Muscle layer of duodenum (tissue), 2 donors: ENCODE results near the gene ENPP6.

ENCODE experiments used
- H3K27ac ChIP-seq: one replicate; pipeline ENCODE4 v1.7.0; 2013; ENCODE audit warnings: mild to moderate bottlenecking, low read length
- H3K27me3 ChIP-seq: one replicate; pipeline ENCODE4 v1.7.0; 2013; ENCODE audit warnings: low read depth, mild to moderate bottlenecking, control low read depth, low read length
- H3K36me3 ChIP-seq, 2 donors: one replicate each; pipeline ENCODE4 v1.7.0; 2013; ENCODE audit warnings: low read length in 2 of 2, control low read depth in 1 of 2, mild to moderate bottlenecking in 1 of 2; ENCODE audit not compliant: insufficient read depth in 2 of 2, control insufficient read depth in 1 of 2
- H3K4me1 ChIP-seq, 2 donors: one replicate each; pipeline ENCODE4 v1.7.0; 2013; ENCODE audit warnings: low read length in 2 of 2, mild to moderate bottlenecking in 2 of 2, control low read depth in 1 of 2, moderate library complexity in 1 of 2; ENCODE audit not compliant: insufficient read depth in 2 of 2, control insufficient read depth in 1 of 2
- H3K4me3 ChIP-seq, 2 donors: one replicate each; pipeline ENCODE4 v1.7.0; 2013; ENCODE audit warnings: low read length in 2 of 2, low read depth in 1 of 2, mild to moderate bottlenecking in 1 of 2
- H3K9me3 ChIP-seq, 2 donors: one replicate each; pipeline ENCODE4 v1.7.0; 2013; ENCODE audit warnings: low read length in 2 of 2, control low read depth in 1 of 2, mild to moderate bottlenecking in 1 of 2; ENCODE audit not compliant: control insufficient read depth in 1 of 2
- donor health status: healthy.

ENPP6 gene

DNA sequence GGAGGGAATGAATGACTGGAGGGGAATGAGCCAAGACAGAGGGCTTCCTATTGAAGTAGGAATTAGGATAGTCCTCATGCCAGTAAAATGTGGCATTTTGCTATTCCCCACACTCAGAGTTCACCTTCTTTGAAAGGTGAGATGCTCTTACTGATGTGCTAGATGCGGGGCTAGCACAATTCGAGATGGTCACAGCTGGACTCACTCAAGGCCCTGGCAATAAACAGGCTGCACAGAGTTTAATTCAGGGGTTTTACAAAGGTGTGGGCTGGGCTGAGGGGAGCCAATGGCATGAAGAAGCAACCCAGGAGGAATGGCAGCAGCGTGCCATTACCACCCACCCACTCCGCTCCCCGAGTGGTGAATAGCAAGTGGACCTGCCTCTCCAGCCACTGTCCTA, 55.1 kb downstream of the ENPP6 start:
- no peaks in the 10 kb centered on the region for H3K4me1 ChIP-seq
- H3K36me3 ChIP-seq: no peaks in the 10 kb centered on the region
- no peaks in the 10 kb centered on the region for H3K27me3 ChIP-seq
- no peak overlapping the region for H3K4me3 ChIP-seq
- H3K27ac ChIP-seq: no peak overlapping the region
- H3K9me3 ChIP-seq: no peaks in the 10 kb centered on the region

DNA sequence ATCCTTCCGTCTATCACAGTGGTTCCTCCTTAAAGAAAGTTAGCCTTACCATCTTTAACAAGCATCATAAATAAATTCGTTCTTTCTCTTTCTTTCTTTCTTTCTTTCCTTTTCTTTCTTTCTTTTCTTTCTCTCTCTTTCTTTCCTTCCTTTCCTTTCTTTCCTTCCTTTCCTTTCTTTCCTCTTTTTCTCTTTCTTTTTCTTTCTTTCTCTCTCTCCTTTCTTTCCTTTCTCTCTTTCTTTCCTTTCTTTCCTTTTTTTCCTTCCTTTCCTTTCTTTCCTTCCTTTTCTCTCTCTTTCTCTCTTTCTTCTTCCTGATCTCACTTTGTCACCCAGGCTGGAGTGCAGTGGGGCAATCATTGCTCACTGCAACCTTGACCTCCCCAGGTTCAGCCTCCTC, 60.4 kb downstream of the ENPP6 start:
- Histone ChIP-seq H3K4me1 (peaks cover 0 to 22% of the 10 kb centered on the region in 2 donors), H3K36me3 (no peaks in the 10 kb centered on the region), H3K9me3 (no peaks in the 10 kb centered on the region), H3K27ac (no peak overlapping the region), H3K4me3 (no peak overlapping the region), H3K27me3 (no peaks in the 10 kb centered on the region)

DNA sequence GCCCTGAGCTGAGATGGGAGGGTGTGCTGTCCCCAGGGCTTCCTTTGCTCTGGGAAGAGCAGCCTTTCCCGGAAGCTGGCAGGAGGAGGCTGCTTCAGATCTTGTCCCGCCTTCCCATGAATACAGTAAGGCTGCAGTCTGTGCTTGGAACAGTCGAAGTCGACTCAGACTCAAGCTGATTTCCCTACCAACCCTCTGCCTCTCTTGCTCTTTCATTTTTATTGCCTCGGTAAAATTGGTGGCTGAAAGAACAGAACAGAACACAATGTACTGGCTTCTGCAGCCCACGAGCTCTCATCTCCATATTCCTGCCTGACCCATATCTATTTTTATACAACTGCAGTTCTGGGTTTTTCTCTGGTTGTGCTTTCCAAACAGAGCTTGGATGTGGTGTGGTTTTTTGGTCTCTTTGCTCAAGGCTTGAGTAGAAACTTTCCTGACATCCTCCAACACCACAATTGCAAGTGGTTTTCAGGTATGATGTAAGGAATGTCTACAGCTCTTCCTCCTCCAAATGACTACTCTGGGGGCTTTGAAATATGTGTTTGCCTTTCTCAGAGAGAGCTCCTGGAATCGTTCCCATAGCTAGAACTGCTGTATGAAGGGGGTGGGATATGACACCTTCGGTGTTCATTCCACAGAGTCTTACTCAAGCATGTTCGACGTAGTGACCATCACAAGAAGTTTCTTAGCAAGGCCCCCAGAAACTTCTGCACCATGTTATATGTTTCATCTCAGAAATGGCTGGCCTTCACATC, 61.3 kb downstream of the ENPP6 start:
- no peak overlapping the region for H3K4me3 ChIP-seq
- H3K36me3 ChIP-seq: no peaks in the 10 kb centered on the region
- no peaks in the 10 kb centered on the region for H3K27me3 ChIP-seq
- no peaks in the 10 kb centered on the region for H3K9me3 ChIP-seq
- H3K4me1 ChIP-seq: peaks cover 0 to 22% of the 10 kb centered on the region in 2 donors
- no peak overlapping the region for H3K27ac ChIP-seq

DNA sequence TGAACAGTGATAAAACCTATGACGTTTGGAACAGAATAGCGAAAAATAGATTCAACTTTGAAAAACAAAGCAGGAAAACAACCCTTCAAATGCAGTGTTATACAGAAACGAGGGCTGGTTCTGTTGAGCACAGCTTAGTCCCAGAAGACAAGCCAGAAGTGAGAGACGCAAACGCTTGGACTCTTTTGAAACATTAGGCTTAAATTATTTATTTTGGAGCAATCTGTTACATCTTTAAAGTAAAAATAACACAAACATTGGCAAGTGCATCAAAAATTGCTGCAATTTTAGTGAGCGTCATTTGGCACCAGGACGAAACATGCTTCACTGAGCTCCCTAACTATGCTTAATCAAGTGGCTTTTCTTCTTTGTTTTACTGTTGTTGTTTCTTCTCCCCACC, 63.5 kb downstream of the ENPP6 start:
- Histone ChIP-seq H3K27ac (no peak overlapping the region), H3K9me3 (no peaks in the 10 kb centered on the region), H3K4me3 (no peak overlapping the region), H3K27me3 (no peaks in the 10 kb centered on the region), H3K36me3 (no peaks in the 10 kb centered on the region), H3K4me1 (peaks cover 6 to 39% of the 10 kb centered on the region in 2 donors)

DNA sequence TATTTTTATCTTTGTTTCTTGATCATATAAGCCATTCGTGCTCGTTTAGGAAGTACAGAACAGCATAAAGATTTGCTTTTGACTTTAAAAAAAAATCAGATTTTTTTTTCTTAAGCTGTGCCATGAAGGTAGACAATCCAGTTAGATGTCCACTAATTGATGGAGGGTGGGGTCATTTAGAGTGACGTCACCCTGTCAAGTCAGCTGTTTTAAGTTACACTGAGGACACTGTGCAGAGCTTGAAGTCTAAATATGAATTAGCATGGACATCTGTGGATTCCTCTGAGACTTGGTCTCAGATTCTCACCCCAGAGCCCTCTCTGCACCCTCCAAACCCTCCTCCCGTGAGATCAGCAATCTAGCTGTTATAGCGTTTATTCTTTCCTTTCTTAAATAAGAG, 63.9 kb downstream of the ENPP6 start:
- Histone ChIP-seq H3K4me1 (peaks cover 6 to 43% of the 10 kb centered on the region in 2 donors), H3K36me3 (no peaks in the 10 kb centered on the region), H3K9me3 (no peaks in the 10 kb centered on the region), H3K27me3 (no peaks in the 10 kb centered on the region), H3K27ac (no peak overlapping the region), H3K4me3 (no peak overlapping the region)

DNA sequence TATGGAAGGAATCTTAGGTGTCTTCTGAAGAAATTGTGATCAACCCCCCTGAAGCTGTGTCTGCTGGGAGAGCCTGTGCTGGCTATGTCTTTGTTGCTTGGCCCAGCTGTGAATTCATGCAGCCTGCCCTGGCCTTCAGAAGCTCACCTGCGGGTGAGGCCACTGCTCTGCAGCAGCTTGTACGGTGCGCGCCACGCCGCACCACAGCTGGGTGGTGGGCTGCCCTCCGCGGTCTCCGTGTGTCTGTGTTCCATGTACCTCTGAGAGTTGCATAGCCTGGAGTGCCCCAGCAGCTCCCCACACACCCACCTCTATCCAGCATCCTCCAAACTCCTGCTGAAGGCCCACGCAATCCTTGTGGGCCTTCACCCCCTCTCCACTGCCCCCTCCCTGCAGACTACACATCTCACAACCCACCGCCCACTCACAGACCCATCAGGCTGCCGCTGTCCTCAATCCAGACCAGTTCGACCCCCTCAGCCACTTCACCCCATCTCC, 65.6 kb downstream of the ENPP6 start:
- Histone ChIP-seq H3K4me3 (no peak overlapping the region), H3K27ac (no peak overlapping the region), H3K36me3 (no peaks in the 10 kb centered on the region), H3K27me3 (no peaks in the 10 kb centered on the region), H3K9me3 (no peaks in the 10 kb centered on the region), H3K4me1 (peaks cover 6 to 51% of the 10 kb centered on the region in 2 donors)

DNA sequence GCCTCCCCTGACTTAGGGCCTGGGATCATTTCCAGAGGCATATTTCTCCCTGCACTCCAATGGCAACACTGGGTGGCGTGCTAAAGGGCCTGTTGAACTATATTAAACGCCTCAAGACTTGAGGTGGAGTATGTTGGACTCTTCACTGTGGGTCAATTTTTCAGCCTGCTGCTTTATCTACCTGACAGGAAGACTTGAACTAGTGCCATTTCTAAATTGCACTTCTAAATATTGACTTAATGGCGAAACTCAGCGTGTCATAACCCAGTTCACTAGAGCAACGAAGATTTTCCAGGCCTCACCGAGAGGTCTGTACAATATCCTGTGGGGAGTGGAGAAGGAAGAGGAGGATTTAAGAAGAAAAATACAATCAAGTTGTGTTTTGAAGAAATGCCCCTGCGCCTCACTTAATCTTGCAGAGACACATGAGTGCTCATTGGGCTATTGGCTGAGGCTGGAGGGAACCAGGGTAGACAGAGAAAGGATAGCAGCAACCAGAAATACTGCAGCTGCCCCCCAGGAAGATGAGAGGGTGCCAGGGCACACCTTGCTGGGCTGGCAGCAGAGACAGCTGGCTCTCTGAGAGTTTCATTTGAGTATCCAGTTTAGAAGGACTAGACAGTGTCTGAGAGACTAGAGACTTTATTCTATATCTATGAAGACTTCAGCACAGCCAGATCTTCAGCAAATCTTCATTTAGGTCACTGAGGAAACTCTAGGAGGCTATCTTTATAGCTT, 67.4 kb downstream of the ENPP6 start:
- Histone ChIP-seq H3K27ac (no peak overlapping the region), H3K4me3 (no peak overlapping the region), H3K27me3 (no peaks in the 10 kb centered on the region), H3K36me3 (no peaks in the 10 kb centered on the region), H3K9me3 (no peaks in the 10 kb centered on the region), H3K4me1 (peaks cover 6 to 37% of the 10 kb centered on the region in 2 donors)

DNA sequence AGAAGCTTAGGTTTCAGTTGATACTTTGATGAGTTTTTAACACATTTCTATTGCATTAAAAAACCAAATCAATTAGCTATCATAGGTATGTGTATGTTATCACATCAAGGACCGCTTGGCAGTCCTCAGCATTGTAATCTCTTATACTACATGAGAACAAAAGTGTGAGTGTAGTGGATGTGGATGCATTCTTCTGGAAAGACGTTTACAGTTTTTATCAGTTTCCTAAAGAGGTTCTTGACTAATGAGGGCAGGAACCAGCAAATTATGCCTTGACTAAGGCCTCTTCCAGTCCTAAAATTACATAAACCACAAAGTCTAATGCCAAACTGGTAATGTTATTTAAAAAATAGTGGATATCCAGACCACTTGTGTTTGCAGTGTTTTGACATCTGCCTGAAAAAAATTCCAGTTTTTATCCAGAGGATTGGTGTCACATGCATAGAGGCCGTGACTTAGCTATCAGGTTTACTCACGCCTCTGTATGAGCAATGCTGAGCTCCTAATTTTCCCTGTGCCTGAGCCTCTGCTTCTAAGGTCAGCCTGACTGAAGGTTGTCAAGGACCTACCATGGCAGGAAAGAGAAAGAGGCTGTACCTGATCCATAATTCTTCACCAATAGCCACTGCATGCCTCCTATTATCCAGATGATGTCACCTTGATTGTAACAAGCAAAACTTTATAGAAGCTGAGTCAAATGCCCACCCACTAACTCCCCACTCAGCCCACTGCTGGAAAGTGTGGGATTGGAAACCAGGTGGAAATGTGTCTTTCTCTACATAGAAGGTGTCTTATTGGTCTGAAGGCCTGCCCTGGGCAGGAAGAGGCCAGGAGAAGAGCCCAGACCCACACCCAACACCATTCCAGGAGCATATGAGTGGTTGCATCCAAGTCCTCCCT, 68.7 kb downstream of the ENPP6 start:
- Histone ChIP-seq H3K36me3 (no peaks in the 10 kb centered on the region), H3K4me3 (no peak overlapping the region), H3K27me3 (no peaks in the 10 kb centered on the region), H3K4me1 (peaks cover 6 to 34% of the 10 kb centered on the region in 2 donors), H3K9me3 (no peaks in the 10 kb centered on the region), H3K27ac (no peak overlapping the region)

DNA sequence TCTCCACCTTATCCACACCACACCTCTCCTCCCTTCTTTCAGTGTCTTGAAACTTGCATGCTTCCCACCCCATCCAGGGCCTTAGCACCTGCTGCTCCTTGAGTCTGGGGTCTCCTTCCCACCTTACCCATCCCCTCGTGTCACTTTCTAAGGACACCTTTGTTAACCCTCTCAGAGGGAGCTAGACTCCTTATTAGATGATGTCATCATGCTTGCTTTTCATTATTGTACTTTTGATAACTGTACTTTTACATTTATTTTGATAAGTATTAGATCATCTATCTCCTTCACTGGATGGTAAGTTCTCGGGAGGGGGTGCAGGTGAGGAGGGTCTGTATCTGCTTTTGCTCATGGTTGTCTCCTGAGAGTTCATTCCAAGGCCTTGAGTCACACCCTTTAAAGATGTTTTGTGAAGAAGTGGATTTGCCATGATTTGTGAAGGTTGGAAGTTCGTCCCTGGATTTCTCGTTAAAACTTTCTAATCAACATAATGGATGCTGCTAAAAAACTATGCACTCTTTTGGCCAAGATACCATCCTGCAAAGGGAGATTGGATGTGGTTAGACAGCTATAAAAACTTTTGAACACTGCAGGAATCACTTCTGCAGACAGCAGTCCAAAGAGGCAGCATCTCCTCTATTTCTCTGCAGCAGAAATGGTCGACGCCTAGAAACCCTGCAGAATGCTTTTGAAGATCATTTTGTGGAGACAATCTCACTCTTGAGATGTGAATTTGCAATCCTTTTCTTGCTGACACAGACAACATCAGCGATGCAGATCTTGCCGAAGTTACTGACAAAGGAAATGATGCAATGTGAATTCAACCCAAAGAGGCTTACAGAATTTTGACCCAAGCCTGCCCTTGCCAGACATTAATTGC, 69.6 kb downstream of the ENPP6 start:
- Histone ChIP-seq H3K27ac (no peak overlapping the region), H3K4me3 (no peak overlapping the region), H3K4me1 (peaks cover 6 to 29% of the 10 kb centered on the region in 2 donors), H3K9me3 (no peaks in the 10 kb centered on the region), H3K27me3 (no peaks in the 10 kb centered on the region), H3K36me3 (no peaks in the 10 kb centered on the region)

DNA sequence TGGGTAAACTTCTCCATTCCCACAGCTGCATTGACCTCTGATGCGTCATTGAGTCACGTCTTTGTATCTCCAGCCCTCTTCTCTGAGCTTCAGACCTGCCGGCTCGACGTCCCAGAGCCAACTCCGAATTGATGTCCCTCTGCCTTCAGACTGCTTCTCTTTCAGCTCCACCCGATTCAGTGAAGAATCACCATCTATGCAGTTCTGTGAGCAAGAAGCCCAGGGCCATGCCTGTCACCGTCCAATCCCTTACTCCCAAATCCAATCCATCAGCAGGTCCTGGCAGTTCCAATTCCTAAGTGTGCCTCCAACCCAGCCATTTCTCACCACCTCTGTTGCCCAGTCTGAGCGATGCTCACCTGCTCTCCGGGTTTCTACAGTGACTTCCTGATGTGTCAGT, 70.7 kb downstream of the ENPP6 start:
- Histone ChIP-seq H3K27me3 (no peaks in the 10 kb centered on the region), H3K4me3 (no peak overlapping the region), H3K27ac (no peak overlapping the region), H3K9me3 (no peaks in the 10 kb centered on the region), H3K36me3 (no peaks in the 10 kb centered on the region), H3K4me1 (peaks cover 6 to 29% of the 10 kb centered on the region in 2 donors)
